A673 (cell line): Measurements from ENCODE around the gene RELCH. TPM values are rescaled to one million over a fixed set of nuclear protein-coding genes. Genes with fewer than 3 reads are reported as not detected.

Source experiments
- BruUV-seq: library from RNA; stranded (reverse); fragments of 400-500 nt; replicated peaks from 2 replicates; lab custom pipeline; 2021; lab: Mats Ljungman, UMichigan
- CTCF ChIA-PET: fragments of 300-600 bp; sonication (Branson Sonifier 250); formaldehyde crosslinking; loops from one replicate; lab custom pipeline; 2022; ENCODE audit warnings: antibody characterized with exemption; lab: Charles Lee
- POLR2A ChIA-PET: fragments of 300-600 bp; sonication (Branson Sonifier 250); formaldehyde crosslinking; loops from one replicate; lab custom pipeline; 2022; ENCODE audit warnings: antibody characterized with exemption; ENCODE audit not compliant: low non-redundant PET; lab: Charles Lee
- DNase-seq: peaks from one replicate; pipeline ENCODE4 v3.0.0-alpha.2; 2015; ENCODE audit warnings: low spot score
- H3K27ac ChIP-seq: fragments of 200-600 bp; sonication (generic); 2 replicates; pipeline ENCODE4 v1.5.1; 2016; ENCODE audit warnings: mixed run types, low read depth, mild to moderate bottlenecking, mixed read lengths, antibody characterized with exemption, low read length; ENCODE audit not compliant: poor library complexity, severe bottlenecking
- H3K27me3 ChIP-seq: fragments of 200-600 bp; sonication (generic); replicated peaks from 2 replicates; pipeline ENCODE4 v1.6.1; 2017; ENCODE audit warnings: mixed run types, low read depth, mild to moderate bottlenecking, mixed read lengths, antibody characterized with exemption, low read length; ENCODE audit not compliant: insufficient read depth, poor library complexity
- H3K36me3 ChIP-seq: fragments of 200-600 bp; sonication (generic); 2 replicates; pipeline ENCODE4 v1.6.1; 2016; ENCODE audit warnings: mixed run types, mild to moderate bottlenecking, mixed read lengths, antibody characterized with exemption, low read length; ENCODE audit not compliant: insufficient read depth, poor library complexity, severe bottlenecking
- H3K4me1 ChIP-seq: fragments of 200-600 bp; sonication (generic); 2 replicates; pipeline ENCODE4 v1.6.1; 2017; ENCODE audit warnings: mixed run types, mild to moderate bottlenecking, mixed read lengths, antibody characterized with exemption, low read length; ENCODE audit not compliant: insufficient read depth, poor library complexity, severe bottlenecking
- H3K4me3 ChIP-seq: fragments of 200-600 bp; sonication (generic); 2 replicates; pipeline ENCODE4 v1.5.1; 2016; ENCODE audit warnings: low read depth, mixed run types, mild to moderate bottlenecking, mixed read lengths, low read length; ENCODE audit not compliant: poor library complexity, severe bottlenecking
- H3K9me3 ChIP-seq: fragments of 200-600 bp; sonication (generic); 2 replicates; pipeline ENCODE4 v1.6.1; 2016; ENCODE audit warnings: mixed run types, low read depth, mild to moderate bottlenecking, mixed read lengths, antibody characterized with exemption, low read length; ENCODE audit not compliant: poor library complexity, severe bottlenecking
- CTCF ChIP-seq: fragments of 300-800, 200-600 bp; sonication (generic); conservative IDR thresholded peaks from 2 replicates; pipeline ENCODE4 v1.5.1; 2017; ENCODE audit warnings: low read depth, mild to moderate bottlenecking, antibody characterized with exemption, low read length, moderate library complexity, mixed read lengths
- EZH2 ChIP-seq: fragments of 200-600 bp; sonication (generic); IDR thresholded peaks from 2 replicates; pipeline ENCODE4 v1.6.1; 2017; ENCODE audit warnings: borderline replicate concordance, low read depth, mild to moderate bottlenecking, mixed read lengths, antibody characterized with exemption, low read length; ENCODE audit not compliant: poor library complexity, severe bottlenecking
- intact Hi-C: fragments of 100-400 bp; cut with micrococcal nuclease; formaldehyde crosslinking; loops from one replicate; pipeline ENCODE4 v1.10.0; 2022; ENCODE audit not compliant: unreplicated experiment
- total RNA-seq: library from RNA; stranded (reverse); gene quantifications from 2 replicates; pipeline ENCODE4 v1.2.3, GENCODE V29; 2021

Gene RELCH
- total RNA-seq, 1 experiment from 2014 or later, result 29.2 TPM

- TF ChIP-seq EZH2, result no peak
- no peak for TF ChIP-seq CTCF
- H3K27ac ChIP-seq, result no peak overlapping the region
- no peak for DNase-seq
- no TSS peak for BruUV-seq
- CTCF ChIA-PET, result no interaction called here
- H3K27me3 ChIP-seq, result no peaks in the 10 kb centered on the region
- intact Hi-C loops, result no loop called here
- H3K9me3 ChIP-seq, result no peaks in the 10 kb centered on the region
- no peaks in the 10 kb centered on the region for H3K4me1 ChIP-seq
- peaks cover 3% of the 10 kb centered on the region for H3K36me3 ChIP-seq
- POLR2A ChIA-PET, result no interaction called here
- no peak overlapping the region for H3K4me3 ChIP-seq
These were observed 63.4 kb downstream of the RELCH start for GRCh38 chr18:62250475-62250874.

- POLR2A ChIA-PET, result no interaction called here
- peaks cover 30% of the 10 kb centered on the region for H3K36me3 ChIP-seq
These were observed 71.0 kb downstream of the RELCH start for GRCh38 chr18:62258093-62258492.

GRCh38 chr18:62258616-62259015, 71.6 kb downstream of the RELCH start:
- no peaks in the 10 kb centered on the region for H3K4me1 ChIP-seq
- no peaks in the 10 kb centered on the region for H3K27me3 ChIP-seq
- H3K4me3 ChIP-seq, result no peak overlapping the region
- POLR2A ChIA-PET, result no interaction called here
- intact Hi-C loops, result no loop called here
- CTCF ChIA-PET, result interaction anchor here (1.0 kb wide), 1 partner anchor 9 kb away, joined by 4 read pairs; no protein-coding TSS in a partner anchor
- H3K36me3 ChIP-seq, result peaks cover 30% of the 10 kb centered on the region
- DNase-seq, result no peak
- H3K27ac ChIP-seq, result no peak overlapping the region
- H3K9me3 ChIP-seq, result no peaks in the 10 kb centered on the region
- TF ChIP-seq EZH2 (no peak), CTCF (no peak)
- BruUV-seq, result no TSS peak

More at GRCh38 chr18:62258093-62258492, 71.0 kb downstream of the RELCH start:
- no peak for DNase-seq
- TF ChIP-seq CTCF, result no peak
- TF ChIP-seq EZH2, result no peak
- intact Hi-C loops, result no loop called here
- BruUV-seq, result no TSS peak
- no peaks in the 10 kb centered on the region for H3K4me1 ChIP-seq
- CTCF ChIA-PET, result no interaction called here
- no peaks in the 10 kb centered on the region for H3K9me3 ChIP-seq
- H3K4me3 ChIP-seq, result no peak overlapping the region
- no peaks in the 10 kb centered on the region for H3K27me3 ChIP-seq
- no peak overlapping the region for H3K27ac ChIP-seq
